GM18498 (cell line): ENCODE data around the gene PTMS.
"Not testable (repeated sequence)": the region's sequence is repeated elsewhere in the genome, so short reads cannot be mapped to it uniquely, and the experiment has no call there.

ENCODE experiments used
- ATAC-seq: cut with Tn5 transposase; IDR thresholded peaks from one replicate; pipeline ENCODE4 v1.9.1; 2021; ENCODE audit warnings: mild to moderate bottlenecking, moderate library complexity; ENCODE audit not compliant: unreplicated experiment

Gene PTMS, protein sequence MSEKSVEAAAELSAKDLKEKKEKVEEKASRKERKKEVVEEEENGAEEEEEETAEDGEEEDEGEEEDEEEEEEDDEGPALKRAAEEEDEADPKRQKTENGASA

DNA sequence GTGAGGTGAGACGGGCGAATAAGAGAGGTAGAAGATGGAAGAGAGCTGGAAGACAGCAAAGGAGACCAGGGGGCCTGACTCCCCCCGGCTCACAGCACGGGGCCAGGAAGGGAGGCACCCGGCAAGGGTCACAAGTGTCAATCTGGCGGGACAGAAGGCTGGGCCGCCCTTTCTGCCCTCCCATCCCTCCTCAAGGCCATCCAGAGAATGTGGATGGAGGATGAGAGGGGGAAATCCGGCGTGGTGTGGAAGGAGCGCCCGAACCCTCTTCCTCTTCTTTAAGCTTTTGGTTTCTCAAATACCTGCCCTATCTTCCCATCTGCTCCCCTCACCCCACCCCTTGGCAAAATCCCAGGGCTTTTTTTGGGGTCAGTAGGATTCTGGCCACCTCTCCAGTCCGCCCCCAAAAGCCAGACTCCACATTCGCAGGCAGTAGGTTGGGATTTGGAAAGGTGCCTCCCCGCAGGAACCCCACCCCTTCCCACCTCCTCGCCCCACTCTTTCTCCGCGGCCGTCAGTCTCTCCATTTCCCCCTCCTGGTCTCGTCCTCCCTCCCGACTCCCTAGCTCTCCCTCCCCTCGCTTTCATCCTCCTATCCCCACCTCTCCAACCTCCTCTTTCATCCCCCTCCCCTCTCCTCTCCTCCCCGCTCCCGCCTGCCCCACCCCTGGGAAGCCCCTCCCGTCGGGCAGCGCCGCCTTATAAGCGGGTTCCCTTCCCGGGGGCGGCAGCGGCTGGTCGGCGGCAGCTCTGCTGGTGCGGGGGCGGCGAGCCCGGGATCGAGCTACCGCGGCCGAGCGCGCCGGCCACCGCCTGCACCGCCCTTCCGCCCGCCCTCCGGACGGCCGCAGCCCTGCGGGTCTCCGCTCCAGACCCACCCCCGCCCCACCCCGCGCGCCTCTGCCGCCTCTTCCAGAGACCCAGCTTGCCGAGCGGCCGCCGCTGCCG is at the start of gene PTMS:
PTMS (plus strand) TSS at position 730 of the 948 bp plus-strand sequence. CDS start 343 bp downstream, outside the sequence.
- ATAC-seq, result peak; percentile 30

DNA sequence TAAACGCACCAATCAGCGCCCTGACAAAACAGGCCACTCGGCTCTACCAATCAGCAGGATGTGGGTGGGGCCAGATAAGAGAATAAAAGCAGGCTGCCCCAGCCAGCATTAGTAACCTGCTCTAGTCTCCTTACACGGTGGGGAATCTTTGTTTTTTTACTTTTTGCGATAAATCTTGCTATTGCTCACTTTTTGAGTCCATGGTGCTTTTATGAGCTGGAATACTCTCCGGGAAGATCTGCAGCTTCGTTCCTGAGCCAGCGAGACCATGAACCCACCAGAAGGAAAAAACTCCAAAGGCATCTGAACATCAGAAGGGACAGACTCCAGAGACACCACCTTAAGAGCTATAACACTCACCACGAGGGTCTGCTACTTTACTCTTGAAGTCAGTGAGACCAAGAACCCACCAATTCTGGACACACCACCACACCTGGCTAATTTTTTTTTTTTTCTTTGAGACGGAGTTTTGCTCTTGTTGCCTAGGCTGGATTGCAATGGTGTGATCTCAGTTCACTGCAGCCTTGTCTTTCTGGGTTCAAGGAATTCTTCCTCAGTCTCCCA is 49.2 kb upstream of the PTMS start:
- ATAC-seq, result no peak

DNA sequence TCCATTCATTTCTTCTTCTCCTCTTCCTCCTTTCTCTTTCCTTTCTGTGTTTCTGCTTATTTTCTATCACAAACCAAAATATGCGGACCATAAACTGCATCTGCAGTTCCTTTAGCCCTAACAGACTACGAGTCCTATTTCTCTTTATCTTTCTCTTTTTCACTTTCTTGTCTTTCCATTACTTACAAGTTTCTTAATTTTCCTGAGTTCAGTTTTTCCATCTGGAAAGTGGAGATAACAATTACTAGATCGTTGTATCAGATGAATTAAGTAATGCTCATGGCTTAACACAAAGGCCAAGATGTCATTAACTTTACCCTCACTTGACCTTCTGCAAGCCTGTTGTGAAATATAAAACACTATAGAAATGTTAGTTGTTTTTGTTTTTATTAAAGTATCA is 43.3 kb upstream of the PTMS start:
- no peak for ATAC-seq

DNA sequence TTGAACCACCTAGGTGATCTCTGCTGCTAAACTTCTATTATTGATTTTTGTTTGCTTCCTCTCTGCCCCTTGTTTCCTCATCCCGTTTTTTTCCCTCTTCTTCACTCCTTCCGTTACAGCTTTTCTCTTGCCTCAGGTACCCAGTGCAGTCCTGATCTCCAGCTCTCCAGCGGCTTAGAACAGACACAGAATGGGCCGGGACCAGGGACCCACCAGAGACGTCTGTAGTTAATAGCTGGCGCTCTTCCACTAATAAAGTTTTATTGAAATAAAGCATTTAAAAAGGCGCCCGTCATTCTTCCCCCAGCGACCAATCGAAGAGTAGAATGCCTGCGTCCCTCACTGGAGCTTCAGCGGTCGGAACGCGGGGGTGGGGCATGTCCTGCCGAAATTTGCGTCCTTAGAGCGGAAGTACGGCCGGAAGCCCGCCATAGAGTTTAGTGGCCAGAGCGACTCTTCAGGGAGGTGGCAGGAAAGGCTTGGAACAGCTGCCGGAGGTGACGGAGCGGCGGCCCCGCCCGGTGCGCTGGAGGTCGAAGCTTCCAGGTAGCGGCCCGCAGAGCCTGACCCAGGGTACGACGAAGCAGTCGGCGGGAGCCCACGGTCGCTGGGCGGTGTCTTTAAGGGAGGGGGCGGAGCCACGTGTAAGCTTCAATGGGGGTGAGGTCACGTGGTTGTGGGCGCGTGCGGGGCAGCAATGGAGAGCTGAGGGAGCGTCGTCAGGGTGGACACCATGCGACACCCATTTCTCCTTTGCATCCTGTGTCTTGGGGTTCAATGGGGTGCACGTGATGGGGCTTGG is 42.4 kb upstream of the PTMS start, which contains the start of gene COPS7A:
COPS7A (plus strand) TSS at position 440 of the 802 bp plus-strand sequence. CDS start 611 bp downstream, outside the sequence.
- ATAC-seq, result peak; percentile 92

DNA sequence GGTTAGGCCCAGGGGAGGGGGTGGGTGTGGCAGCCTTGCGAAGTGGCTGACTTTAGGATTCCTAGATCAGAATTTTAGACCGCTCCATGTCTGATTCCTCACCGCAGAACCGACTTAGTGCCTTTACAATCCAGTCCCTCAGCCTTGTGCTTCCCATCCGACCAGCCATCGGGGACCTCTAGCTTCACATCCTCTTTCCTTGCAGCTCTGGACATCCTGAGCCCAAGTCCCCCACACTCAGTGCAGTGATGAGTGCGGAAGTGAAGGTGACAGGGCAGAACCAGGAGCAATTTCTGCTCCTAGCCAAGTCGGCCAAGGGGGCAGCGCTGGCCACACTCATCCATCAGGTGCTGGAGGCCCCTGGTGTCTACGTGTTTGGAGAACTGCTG is 41.8 kb upstream of the PTMS start:
- peak; percentile 29 for ATAC-seq

DNA sequence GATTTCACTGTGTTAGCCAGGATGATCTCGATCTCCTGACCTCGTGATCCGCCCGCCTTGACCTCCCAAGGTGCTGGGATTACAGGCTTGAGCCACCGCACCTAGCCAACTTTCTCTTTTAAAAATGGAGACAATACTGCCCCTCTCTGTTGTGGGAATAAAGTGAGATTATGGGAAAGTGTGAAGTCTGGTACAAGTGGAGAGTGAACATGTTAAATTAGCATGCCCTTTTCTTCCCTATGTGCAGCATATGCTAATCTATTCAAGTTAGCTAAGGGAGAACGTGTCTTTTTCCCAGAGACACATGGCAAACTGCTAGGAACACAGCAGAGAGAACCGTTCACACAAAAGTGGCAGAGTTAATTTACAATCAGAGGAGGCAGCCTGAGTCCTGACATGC is 40.8 kb upstream of the PTMS start:
- no peak for ATAC-seq

DNA sequence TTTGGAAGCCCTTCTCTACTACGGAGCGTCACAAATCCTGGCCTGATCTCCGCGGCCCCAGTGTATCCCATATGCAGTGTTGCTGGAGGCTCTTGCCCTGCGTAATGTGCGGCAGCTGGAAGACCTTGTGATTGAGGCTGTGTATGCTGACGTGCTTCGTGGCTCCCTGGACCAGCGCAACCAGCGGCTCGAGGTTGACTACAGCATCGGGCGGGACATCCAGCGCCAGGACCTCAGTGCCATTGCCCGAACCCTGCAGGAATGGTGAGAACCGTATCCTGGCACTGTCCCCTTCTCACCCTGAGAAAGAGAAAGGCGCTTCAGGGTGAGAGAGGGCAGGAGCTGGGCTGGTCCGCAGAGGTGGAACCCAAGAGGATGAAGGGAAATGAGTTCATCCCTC is 37.0 kb upstream of the PTMS start:
- ATAC-seq, result no peak

DNA sequence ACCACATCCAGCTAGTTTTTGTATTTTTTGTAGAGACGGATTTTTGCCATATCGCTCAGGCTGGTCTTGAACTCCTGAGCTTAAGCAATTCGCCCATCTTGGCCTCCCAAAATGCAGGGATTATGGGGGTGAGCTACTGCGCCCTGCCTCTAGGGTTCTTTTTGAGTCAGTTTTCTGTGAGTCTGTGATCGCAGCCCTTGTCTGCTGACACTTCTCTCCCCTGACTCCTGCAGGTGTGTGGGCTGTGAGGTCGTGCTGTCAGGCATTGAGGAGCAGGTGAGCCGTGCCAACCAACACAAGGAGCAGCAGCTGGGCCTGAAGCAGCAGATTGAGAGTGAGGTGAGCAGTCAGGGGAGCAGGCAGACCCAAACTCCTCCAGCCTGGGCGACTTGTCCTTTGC is 36.0 kb upstream of the PTMS start:
- no peak for ATAC-seq

DNA sequence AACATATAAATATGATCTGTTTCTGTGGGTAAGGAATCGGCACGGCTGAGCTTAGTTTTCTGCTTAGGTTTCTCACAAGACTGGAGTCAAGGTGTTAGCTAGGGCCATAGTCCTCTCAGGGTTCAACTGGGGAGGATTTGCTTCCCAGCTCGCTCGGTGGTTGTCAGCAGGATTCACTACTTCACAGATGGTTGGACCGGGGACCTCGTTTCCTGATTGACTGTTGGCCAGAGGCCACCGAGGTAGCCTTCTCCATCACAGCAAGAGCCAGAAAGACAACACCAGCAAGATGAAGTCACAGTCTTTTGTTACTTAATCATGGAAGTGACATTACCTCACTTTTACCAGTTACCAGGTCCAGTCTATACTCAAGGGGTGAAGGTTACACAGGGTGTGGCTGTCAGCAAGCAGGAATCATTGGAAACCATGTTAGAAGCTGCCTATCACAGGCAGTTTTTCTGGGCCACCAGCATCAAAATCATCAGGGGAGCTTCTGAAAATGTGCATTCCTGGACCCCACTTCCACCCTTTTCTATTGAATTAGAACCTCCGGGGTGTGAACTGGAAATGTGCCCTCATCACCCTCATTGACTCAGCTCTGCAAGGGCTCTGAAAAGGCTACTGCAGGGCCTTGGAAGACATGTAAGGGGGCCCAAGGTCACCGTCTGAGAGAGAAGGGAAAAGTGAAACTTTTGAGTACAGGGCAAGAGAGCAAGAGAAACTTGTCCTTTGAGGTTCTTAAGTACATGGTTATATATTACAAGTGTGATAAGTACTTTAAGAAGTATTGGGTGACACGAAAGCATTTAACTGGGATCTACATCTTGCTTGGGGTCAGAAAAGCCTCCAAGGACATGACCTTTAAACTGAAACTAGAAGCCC is 31.4 kb upstream of the PTMS start:
- no peak for ATAC-seq

DNA sequence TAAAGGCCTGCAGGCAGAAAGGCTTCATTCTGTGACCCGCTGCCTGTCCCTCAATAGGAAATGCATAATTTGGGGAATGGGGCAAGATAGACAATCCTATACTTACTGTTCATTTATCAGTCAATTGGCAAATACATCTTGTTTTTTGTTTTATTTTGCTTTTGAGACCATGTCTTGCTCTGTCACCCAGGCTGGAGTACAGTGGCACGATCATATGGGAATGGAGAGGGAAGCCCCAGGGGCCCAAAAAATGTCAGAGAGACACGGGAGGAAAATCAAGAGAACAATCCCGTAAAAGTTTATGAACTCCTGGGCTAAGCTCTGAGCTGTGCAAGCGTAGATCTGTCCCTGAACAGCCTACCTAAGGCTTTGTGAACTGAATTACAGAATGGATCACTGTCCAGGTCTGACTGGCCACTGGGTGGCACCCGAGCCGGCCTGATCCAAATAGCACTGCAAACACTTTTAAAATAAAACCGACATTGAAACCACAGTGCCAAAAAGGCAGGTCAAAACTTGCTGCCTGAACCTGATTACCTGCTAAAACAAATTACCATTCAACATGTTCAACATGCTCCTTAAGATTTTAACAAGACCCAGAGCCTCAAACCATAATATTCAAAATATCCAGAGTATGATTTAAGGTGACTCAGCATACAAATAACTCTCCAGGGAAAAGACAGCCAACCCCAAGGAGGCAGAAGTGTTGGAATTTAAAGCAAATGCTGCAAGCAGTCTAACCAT is 30.5 kb upstream of the PTMS start:
- peak; percentile 60 for ATAC-seq

DNA sequence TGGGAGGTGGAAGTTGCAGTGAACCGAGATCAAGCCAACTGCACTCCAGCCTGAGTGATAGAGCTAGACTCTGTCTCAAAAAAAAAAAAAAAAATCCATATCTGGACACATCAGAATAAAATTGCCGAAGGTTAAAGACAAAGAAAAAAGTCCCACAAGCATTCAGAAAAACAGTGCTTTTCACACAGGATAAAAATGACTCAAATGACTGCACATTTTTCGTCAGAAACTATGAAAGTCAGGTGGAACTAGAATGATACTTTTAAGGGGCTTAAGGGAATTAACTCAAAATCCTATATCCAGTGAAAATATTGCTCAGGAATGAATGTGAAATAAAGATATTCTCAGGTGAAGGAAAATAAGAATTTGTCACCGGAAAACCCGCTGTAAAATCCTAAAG is 29.4 kb upstream of the PTMS start:
- no peak for ATAC-seq

DNA sequence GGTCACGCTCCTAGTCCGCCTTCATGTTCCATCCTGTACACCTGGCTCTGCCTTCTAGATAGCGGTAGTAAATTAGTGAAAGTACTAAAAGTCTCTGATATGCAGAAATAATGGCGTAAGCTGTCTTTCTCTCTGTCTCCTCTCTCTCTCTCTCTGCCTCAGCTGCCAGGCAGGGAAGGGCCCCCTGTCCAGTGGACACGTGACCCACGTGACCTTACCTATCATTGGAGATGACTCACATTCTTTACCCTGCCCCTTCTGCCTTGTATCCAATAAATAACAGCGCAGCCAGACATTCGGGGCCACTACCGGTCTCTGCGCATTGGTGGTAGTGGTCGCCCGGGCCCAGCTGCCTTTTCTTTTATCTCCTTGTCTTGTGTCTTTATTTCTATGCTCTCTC is 24.1 kb upstream of the PTMS start:
- not testable (repeated sequence) for ATAC-seq

DNA sequence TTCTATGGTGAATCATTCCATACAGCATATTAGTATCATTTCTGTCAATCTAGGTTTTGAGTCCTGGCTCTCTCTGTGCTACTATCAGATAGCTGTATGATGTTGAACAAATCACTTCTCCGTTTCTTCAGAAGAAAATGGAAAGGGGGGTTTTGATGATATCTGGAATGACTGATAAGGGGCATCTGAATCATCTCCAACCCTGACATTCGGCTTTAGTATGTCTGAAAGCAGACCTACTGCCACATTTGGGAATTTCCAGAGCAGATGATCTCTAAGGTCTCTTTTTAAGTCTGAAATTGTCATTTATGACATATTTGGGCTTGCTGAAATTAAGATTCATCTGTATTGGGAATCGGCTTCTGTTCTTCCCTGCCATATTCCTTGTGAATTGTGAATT is 23.3 kb upstream of the PTMS start:
- ATAC-seq, result no peak

DNA sequence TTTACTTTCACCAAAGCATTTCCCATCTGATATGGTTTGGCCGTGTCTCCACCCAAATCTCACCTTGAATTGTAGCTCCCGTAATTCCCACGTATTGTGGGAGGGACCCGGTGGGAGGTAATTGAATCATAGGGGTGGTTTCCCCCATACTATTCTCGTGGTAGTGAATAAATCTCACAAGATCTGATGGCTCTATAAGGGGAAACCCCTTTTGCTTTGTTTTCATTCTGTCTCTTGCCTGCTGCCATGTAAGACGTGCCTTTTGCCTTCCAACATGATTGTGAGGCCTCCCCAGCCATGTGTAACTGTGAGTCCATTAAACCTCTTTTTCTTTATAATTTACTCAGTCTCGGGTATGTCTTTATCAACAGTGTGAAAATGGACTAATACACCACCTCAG is 22.9 kb upstream of the PTMS start:
- not testable (repeated sequence) for ATAC-seq

DNA sequence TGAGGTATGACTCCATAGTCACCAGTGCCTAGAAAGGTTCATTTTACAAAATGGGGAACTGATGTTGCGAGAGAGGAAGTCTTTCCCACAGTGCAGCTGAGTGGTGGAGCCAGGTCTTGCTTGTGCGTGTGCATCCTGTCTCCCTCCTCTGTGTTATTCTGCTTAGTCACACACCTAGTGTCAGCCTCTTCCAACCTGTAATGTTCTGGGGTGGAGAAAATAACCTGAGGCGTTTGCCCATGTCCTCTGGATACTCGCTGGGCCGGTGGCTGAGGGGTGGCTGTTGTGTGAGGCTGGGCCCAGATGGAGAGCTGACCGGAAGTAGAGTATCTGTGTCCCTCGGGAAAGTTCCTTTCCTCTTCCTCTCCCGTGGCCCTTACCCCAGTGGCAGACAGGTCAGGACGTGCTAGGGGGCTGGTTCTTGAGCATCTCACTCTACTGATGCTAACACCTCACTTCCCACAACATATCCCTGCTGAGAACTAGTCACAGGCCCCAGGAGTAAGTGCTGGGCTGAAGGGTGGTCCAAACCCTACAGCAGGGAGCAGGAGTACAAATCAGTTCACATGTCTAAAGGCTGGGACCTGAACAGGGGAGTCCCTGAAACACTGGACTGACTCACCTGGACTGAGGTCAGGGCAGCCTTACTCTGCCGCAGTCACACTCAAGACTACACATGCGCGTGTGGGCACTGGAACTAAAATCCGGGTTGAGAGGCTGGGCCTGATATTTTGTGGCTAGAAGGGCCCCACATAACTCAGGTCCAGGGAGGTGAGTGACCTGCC is 20.2 kb upstream of the PTMS start:
- no peak for ATAC-seq

DNA sequence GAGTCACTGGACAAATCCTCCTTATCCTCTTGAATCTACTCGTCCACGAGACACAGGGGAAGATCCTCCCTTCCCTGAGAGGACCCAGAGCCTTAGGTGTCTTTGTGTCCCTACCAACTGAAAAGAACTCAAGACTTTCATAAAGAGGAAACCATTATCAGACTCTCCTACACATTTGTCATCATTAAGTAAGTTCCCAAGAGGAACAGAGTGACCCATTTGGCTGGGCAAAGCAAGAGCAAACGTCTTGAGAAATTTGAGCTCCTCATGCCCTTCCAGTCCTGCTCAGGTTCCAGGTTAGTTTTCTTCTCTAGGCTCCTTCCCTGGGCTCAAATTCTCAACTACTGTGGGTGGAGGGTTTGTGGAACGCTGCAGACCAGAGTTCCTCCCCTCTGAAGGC is 18.9 kb upstream of the PTMS start:
- no peak for ATAC-seq

DNA sequence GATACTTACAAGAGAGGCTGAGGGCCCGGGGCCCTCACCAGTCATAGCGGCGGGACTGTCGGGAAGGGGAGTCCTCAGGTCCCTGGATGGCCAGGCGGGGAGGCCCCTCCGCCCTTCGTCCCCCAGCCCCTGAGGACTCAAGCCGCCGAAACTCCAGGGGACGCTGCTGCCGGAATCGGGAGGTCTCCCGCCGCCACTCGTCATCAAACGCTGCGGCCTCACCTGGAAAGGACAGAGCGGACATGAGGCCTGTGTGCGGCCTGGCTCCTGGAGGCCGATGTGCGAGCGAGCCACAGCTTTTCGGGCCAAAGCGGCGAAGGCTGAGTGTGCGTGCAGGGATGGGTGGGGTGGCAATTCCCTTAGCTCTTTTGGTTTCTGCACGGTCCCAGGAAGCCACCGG is 17.4 kb upstream of the PTMS start:
- ATAC-seq, result no peak

DNA sequence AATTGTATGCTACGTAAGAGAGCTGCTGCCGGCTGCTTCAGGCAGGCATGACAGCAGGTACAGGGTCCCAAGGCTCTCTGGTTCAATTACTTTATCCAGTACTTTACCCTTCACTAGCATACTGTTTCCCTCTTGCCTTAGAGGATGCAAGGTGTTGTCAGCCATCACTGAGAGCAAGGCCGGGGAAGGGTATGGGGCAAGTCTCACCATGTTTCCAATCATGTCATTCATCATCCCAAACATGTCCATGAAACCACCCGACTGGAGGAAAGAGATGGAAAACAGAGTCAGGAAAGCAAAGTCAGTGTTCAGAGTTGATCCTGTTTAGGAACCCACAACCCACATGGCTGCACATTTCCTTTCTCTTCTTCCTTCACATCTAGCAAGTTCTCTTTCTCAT is 15.7 kb upstream of the PTMS start:
- no peak for ATAC-seq

DNA sequence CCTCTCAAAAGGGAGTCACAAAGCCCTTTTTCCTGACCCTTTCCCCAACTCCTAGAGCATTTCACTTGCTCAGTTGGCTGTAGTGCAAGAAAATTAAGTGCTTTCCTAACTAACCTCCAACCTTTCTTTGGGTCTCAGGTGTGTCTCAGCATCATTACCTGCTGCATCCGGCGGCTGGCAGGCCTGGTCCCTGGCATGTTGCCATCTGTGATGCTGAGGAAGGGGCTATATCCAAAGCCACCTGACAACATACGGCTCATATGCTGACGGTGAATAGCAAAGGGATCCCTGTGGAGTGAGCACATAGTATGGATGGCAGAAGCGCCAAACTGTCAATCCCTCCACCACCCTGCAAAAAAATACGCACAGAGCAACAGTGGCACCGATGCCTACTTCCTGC is 14.4 kb upstream of the PTMS start:
- ATAC-seq, result no peak
